ENCODE measurements around the gene GSS. TPM values are rescaled to one million over a fixed set of nuclear protein-coding genes. Genes with fewer than 3 reads are reported as not detected.
"Not testable (repeated sequence)": the region's sequence is repeated elsewhere in the genome, so short reads cannot be mapped to it uniquely, and the experiment has no call there.

GSS gene
- total RNA-seq, 4 donors from 2014 or later: 56.5 to 86.7 (median 75.2) TPM

DNA sequence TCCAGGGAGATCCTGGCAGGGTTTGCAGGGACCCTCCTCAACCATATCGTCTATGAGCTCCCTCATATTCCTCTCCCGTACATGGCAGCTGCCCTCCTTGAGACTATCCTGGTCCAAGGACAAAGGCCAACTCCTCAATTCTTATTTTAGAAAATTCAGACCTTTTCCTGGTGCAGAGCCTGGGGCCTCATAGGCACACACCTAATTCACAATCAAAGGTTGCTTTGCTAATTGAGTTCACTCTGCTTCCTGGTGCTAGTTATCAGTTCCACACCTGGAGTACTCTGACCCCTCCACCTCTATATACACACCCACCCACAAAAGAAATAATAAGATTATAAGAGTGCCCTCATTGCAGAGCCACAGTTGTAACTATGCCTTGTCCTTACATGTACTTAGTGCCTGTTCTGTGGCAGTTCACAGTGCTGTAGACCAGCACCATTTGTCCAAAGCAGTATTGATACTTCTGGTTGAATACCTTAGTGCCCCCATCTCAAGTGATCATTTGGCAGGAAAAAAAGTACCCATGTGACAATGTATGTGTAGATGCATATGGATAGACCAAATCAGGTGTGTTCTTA, 38.7 kb downstream of the GSS start:
- TF ChIP-seq EP300 (IDR thresholded peaks at IDR 0.05): no peak
- TF ChIP-seq, protein P1, sequence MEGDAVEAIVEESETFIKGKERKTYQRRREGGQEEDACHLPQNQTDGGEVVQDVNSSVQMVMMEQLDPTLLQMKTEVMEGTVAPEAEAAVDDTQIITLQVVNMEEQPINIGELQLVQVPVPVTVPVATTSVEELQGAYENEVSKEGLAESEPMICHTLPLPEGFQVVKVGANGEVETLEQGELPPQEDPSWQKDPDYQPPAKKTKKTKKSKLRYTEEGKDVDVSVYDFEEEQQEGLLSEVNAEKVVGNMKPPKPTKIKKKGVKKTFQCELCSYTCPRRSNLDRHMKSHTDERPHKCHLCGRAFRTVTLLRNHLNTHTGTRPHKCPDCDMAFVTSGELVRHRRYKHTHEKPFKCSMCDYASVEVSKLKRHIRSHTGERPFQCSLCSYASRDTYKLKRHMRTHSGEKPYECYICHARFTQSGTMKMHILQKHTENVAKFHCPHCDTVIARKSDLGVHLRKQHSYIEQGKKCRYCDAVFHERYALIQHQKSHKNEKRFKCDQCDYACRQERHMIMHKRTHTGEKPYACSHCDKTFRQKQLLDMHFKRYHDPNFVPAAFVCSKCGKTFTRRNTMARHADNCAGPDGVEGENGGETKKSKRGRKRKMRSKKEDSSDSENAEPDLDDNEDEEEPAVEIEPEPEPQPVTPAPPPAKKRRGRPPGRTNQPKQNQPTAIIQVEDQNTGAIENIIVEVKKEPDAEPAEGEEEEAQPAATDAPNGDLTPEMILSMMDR (IDR thresholded peaks at IDR 0.05): no peak
- no peak for TF ChIP-seq POLR2AphosphoS5 (IDR thresholded peaks at IDR 0.05)
- no peak for TF ChIP-seq POLR2A (IDR thresholded peaks at IDR 0.05)
- no peaks in the 10 kb centered on the region for H3K9me3 ChIP-seq
- no peak overlapping the region for H3K4me3 ChIP-seq
- no peak for DNase-seq (ENCODE audit: low spot score in 2 of 2)
- 66% methylated on average over 2 of the region's 2 CpGs for WGBS
- no peak overlapping the region for H3K27ac ChIP-seq
- no peaks in the 10 kb centered on the region for H3K27me3 ChIP-seq
- peaks cover 9% of the 10 kb centered on the region for H3K4me1 ChIP-seq
- H3K36me3 ChIP-seq: peaks cover 19% of the 10 kb centered on the region

DNA sequence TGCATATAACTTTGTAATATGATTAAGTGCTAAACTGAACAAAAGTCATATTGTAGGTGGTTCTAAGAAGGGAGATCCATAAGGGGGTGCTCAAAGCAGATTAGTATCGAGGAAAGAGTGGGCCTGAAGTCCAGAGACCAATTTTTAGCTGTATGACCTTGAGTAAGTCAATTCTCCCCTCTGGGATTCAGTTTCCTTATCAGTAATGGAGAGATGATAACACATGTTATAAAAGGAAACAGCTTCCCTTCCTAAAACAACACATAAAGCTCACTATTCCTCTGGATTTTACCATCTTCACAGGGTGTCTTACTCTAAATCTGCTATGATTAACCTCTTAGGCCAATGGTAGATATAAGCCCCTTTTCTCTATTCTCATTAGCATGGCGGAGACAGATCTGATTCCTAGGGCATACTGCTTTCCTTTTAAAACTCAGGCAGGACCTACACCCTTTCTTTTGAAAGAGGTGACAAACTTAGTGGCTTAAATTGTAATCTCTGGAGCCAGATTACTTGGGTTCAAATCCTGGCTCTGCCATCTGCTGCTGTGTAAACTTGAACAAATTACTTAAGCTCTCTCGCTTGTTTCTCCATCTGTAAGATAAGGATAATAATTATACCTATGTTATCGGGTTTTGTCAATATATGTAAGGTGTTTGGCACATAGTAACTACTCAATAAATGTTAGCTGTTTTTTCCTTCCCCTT, 39.7 kb downstream of the GSS start:
- no peak overlapping the region for H3K4me3 ChIP-seq
- TF ChIP-seq, protein P1 (IDR thresholded peaks at IDR 0.05): no peak
- no peak for TF ChIP-seq POLR2A (IDR thresholded peaks at IDR 0.05)
- TF ChIP-seq EP300 (IDR thresholded peaks at IDR 0.05): no peak
- TF ChIP-seq POLR2AphosphoS5 (IDR thresholded peaks at IDR 0.05): no peak
- DNase-seq (ENCODE audit: low spot score in 2 of 2): no peak
- H3K27ac ChIP-seq: no peak overlapping the region
- peaks cover 14% of the 10 kb centered on the region for H3K36me3 ChIP-seq
- no peaks in the 10 kb centered on the region for H3K27me3 ChIP-seq
- H3K9me3 ChIP-seq: no peaks in the 10 kb centered on the region
- no peaks in the 10 kb centered on the region for H3K4me1 ChIP-seq
- 93% methylated on average over 4 of the region's 4 CpGs for WGBS

GRCh38 chr20:34915131-34915530, 40.5 kb downstream of the GSS start:
- Histone ChIP-seq H3K4me3 (no peak overlapping the region), H3K27me3 (no peaks in the 10 kb centered on the region), H3K4me1 (no peaks in the 10 kb centered on the region), H3K9me3 (no peaks in the 10 kb centered on the region), H3K27ac (no peak overlapping the region), H3K36me3 (peaks cover 6% of the 10 kb centered on the region)
- 88% methylated on average over 4 of the region's 4 CpGs for WGBS
- TF ChIP-seq EP300 (IDR thresholded peaks at IDR 0.05): no peak
- TF ChIP-seq, protein P1 (IDR thresholded peaks at IDR 0.05): no peak
- no peak for TF ChIP-seq POLR2AphosphoS5 (IDR thresholded peaks at IDR 0.05)
- DNase-seq (ENCODE audit: low spot score in 2 of 2): no peak

- Histone ChIP-seq H3K4me3 (no peak overlapping the region), H3K9me3 (no peaks in the 10 kb centered on the region), H3K4me1 (peaks cover 17% of the 10 kb centered on the region), H3K36me3 (no peaks in the 10 kb centered on the region), H3K27me3 (no peaks in the 10 kb centered on the region), H3K27ac (peak overlapping the region; percentile 74)
- DNase-seq (ENCODE audit: low spot score in 2 of 2): no peak
- TF ChIP-seq, protein P1 (IDR thresholded peaks at IDR 0.05): no peak
- no peak for TF ChIP-seq POLR2AphosphoS5 (IDR thresholded peaks at IDR 0.05)
- TF ChIP-seq POLR2A (IDR thresholded peaks at IDR 0.05): no peak
- no peak for TF ChIP-seq EP300 (IDR thresholded peaks at IDR 0.05)
- WGBS: 26% methylated on average over 7 of the region's 7 CpGs
Measured at GRCh38 chr20:34907616-34908469, 47.8 kb downstream of the GSS start.

GRCh38 chr20:34904202-34904621, 51.4 kb downstream of the GSS start:
- no peak overlapping the region for H3K27ac ChIP-seq
- H3K36me3 ChIP-seq: no peaks in the 10 kb centered on the region
- TF ChIP-seq, protein P1 (IDR thresholded peaks at IDR 0.05): no peak
- no peak for TF ChIP-seq EP300 (IDR thresholded peaks at IDR 0.05)
- peaks cover 17% of the 10 kb centered on the region for H3K4me1 ChIP-seq
- 40% methylated on average over 3 of the region's 3 CpGs for WGBS
- H3K9me3 ChIP-seq: no peaks in the 10 kb centered on the region
- H3K4me3 ChIP-seq: no peak overlapping the region
- H3K27me3 ChIP-seq: no peaks in the 10 kb centered on the region
- no peak for DNase-seq (ENCODE audit: low spot score in 2 of 2)

DNA sequence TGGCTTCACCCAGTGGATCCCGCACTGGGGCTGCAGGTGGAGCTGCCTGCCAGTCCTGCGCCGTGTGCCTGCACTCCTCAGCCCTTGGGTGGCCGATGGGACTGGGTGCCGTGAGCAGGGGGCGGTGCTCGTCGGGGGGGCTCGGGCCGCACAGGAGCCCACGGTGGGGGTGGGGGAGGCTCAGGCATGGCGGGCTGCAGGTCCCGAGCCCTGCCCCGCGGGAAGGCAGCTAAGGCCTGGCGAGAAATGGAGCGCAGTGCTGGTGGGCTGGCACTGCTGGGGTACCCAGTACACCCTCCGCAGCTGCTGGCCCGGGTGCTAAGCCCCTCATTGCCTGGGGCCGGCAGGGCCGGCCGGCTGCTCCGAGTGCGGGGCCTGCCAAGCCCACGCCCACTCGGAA, 56.9 kb downstream of the GSS start:
- H3K4me3 ChIP-seq; H3K9me3 ChIP-seq; DNase-seq (ENCODE audit: low spot score in 2 of 2); H3K27me3 ChIP-seq; H3K27ac ChIP-seq; H3K36me3 ChIP-seq: not testable (repeated sequence)
- H3K4me1 ChIP-seq: peaks cover 12% of the 10 kb centered on the region
- 75% methylated on average over 4 of the region's 26 CpGs for WGBS

GRCh38 chr20:34898129-34898528, 57.5 kb downstream of the GSS start:
- H3K4me3 ChIP-seq; DNase-seq (ENCODE audit: low spot score in 2 of 2); H3K9me3 ChIP-seq; H3K27ac ChIP-seq; H3K27me3 ChIP-seq; H3K36me3 ChIP-seq: not testable (repeated sequence)
- 96% methylated on average over 3 of the region's 3 CpGs for WGBS
- peaks cover 12% of the 10 kb centered on the region for H3K4me1 ChIP-seq
